ENCODE results near the gene C2orf76.

Gene C2orf76

DNA sequence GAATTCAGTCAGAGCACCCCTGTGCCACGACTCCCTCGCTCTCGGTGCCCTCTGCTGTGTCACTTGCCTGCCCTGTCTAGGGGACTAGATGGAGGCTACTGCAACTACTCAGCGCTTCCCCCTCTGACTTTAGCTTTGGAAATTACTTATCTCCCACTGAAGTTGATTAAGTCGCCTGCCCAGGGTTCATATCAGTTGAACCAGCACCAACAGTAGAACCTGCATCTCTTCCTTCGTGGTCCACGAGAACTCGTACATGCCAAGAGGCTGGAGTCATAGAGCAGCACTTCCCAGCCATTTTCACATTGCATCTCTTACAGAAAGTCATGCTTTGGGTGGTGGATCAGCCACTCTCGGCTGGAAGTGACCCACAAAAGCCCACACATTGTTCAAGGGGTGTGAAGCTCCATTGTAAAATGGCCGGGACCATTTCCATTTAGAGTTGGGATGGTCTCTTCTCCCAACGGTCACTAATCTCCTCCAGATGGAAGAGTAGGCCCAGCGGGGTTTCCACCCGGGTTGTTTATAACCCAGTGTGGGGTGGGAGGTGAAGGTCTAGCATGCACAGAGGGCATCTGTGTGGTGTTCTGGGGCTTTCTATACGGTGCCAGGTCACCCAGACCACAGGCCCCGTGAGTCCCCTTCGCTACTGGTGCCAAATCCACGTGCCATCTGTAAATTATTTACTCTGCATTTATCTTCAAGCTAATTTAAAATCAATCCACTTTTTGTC is 105.0 kb downstream of the C2orf76 start:
- no peak for DNase-seq

DNA sequence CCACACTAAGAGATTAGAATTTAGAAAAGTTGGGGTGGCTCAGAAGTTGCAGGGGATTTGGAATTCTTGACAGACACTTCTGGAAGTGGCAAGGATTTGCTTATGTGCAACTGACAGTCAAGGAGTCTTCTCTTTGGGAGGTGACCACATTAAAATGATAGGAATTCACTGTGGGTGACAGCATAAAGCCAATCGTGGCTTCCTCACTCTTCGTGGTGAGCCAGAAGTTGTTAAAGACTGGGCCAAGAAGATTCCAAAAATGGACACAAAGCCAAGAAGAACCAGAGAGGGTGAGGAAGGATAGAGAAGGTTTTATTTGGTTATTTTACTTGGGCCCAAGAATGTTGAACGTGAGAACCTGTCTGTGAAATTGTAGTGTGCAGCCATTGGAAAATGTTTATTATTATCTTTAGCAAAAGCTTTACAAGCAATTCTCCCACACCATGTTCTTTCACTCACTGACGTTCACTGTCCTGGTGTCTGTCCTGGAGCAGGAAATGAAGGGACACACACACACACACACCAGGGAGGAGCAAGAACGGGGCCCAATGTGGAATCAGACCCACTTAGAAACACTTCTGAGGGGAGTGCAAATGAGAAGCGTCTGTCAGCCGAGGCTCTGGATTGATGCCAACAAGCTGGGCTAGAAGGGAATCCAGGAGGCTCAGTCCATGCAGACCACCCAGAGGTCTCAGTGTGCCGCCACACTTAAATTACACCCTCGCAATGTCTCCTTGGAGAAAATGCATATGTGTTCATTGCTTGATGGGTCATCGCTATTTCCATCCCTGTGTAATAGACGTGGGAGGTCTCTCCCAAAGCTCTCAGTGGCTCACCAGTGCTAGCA is 105.8 kb downstream of the C2orf76 start:
- DNase-seq, result no peak

DNA sequence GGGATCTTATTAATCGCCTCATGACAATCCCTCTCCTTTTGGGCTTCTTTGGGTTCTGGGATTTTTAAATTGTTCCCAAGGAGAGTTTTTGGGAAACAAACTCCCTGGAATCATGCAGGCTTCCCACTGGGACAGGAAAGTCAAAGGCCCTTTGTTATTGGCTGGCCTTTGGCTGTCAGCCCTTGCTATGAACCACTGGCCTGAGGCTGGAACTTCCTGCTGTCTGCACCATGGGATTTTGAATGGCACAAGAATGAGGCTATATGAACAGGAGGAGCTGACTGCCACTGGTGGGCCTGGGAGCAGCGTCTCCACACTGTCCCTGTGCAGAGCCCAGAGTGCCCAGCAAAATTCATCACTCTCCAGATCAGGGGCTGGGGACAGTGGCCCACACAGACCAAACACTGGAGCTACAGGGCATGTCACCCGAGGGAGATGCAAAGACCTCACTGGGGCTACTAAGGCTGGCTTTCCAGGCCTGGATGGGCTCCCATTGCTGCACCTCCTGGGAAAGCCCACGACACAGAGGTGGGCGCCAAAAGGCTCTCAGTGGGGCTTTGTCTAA is 107.3 kb downstream of the C2orf76 start:
- DNase-seq, result no peak

DNA sequence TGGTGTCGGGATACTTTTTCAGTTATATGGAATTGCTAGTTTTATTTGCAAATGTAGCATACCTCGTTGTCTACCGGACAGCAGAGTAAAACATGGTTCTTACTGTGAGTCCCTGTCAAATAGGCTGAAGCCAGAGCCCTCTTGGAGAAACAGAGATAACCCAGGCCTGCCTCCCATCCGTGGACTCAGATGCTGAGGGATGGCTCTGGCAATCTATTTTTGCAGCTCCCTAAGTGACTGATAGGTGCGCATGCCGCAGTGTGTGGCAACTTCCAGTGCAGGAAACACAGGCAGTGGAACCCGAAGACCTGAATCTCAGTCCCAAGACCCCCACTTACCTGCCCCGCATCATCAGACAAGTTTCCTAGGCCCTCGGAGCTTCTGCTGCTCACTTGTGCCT is 109.4 kb downstream of the C2orf76 start:
- no peak for DNase-seq

DNA sequence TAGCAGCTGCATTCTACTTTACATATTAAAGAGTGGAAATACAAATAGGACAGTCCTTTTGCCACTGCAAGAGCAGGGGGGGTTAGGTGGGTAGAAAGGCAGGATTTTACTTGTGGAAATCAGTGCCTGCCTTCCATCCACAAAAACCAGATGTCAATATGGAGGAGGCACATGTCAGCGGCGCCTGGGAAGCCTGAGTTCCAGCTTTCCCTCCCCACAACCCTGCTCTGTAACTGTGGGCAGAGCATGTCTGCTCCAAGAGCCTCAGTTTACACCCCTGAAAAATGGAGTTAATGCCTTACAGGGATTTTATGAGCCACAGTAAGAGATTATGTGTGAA is 110.1 kb downstream of the C2orf76 start:
- no peak for DNase-seq

DNA sequence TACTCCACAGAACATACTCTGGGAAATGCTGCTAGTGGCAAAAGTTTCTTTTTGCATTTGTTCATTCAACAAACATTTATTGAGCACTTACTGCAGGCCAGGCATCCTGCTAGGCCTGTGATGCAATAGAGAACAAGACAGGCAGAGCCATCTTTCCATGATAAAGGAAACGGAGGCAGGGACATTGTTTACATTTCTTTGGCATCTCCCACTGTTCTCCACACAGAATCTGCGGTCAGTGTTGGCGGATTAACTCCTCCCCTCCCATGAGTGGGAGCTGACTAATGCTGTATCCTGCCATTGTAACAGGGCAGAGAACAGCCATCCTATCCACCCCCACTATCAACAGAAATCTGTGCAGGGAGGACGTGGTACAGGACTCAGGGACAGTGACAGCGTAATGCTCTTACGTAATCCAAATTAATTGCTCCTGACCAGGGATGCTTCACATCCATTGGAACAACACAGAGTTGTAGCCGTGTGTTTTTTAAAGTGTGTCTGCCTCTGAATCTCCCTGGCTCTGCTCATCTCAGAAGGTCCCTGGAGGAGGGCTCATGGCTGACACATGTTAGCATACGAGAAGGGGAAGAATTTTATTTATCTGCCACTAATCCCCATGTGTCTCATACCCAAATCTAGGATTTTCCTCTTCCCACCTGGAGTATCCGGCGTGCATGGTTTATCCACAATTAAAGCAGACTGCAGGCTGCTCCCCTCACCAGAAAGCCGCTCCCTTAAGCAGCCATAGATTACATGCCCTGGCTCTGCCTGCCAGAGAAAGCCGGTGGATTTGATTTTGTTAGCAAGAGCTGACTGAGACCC is 110.7 kb downstream of the C2orf76 start:
- DNase-seq, result no peak

DNA sequence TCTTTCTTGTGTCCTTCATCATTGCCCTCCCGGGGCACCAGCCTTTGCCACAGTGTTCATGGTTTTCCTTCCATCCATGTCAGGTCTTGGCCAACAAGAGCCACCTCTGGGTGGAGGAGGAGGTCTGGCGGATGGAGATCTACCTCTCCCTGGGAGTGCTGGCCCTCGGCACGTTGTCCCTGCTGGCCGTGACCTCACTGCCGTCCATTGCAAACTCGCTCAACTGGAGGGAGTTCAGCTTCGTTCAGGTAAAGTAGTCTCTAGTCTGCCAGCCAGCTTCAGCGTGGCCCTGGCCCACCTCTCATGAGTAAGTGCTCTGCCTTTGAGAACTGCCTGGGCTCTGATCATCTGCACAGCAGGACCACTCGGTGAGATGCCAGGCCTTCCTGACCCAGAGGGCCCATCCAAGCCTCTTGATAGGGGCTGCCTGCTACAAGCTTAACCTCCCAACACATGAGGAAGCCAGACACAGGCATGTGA is 112.0 kb downstream of the C2orf76 start:
- no peak for DNase-seq

DNA sequence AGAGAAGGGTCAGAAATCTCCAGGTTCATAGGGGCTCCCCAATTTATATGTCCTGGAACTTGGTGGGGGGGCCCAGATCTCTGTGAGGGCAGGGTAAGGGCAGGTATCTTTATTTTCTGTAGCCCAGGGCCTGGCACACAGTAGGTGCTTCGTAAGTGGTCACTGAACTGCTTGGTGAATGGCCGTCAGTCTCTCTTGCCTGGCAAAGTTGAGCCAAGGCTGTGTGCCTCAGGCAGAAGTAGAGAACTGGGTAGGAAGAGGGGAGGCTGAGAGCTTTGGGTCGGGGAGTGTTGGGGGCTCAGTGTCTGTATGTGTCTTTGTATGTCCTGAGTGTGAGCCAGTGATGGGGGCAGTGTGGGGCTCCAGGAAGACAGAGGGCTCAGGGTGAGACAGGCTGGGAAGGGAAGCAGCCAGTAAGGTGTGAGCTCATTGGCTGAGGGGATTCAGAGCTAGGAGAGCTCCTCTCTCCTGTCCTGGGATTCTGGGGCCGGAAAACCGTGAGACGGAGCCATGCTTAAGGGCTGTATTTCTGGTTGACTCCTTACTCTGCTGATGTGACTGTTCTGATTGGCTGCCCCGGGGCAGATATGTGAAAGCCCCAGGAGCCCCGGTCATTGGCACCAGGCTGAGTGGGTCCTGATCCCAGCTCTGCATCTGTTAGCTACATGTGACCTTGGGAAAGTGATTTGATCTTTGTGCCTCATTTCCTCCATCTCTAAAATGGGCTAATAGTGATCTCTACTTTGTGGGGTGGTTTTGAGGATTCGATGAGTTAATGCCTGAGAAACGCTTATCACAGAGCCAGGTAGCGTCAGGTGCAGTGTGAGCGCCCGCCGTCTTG is 112.7 kb downstream of the C2orf76 start:
- no peak for DNase-seq

DNA sequence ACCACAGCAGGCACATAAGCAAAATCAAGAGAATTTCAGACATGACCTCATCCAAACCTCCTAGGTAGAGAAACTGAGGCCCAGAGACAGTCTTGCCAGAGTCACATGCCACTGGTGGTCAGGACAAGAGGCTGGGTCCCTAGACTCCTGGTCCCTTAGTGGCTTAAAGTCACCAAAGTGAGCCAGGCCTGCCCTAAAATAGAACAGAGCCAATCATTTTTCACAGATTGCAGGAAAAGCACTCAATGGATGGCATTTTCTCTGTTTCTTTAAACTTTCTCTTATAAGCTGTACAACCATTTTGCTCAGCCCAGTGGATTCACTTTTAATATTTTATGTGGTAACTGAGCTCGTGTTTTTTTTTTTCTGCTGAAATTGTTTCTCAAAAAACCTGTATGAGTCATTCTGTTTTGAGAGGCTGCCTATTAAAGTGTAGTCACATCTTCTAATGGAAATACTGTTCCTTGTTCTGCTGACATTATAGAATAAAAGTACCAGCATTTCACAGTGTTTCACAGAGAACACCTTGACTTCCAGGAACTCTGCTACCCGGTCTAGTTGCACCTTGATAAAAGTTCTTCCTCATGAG is 113.4 kb downstream of the C2orf76 start:
- no peak for DNase-seq
